Nephron progenitor cell (in vitro differentiated cells): Measurements from ENCODE around the gene RNF157.

Source experiments
- DNase-seq: peaks from one replicate; pipeline ENCODE4 v3.0.0; 2021
- H3K27ac Mint-ChIP-seq: 2 replicates; pipeline ENCODE4 v1.8.0; 2021; ENCODE audit warnings: mild to moderate bottlenecking, moderate library complexity, mixed read lengths
- H3K27me3 Mint-ChIP-seq: 2 replicates; pipeline ENCODE4 v1.8.0; 2021; ENCODE audit warnings: mild to moderate bottlenecking, low read depth, mixed read lengths; ENCODE audit not compliant: poor library complexity
- H3K36me3 Mint-ChIP-seq: 2 replicates; pipeline ENCODE4 v1.8.0; 2021; ENCODE audit warnings: low read depth, mixed read lengths
- H3K4me1 Mint-ChIP-seq: 2 replicates; pipeline ENCODE4 v1.8.0; 2021; ENCODE audit warnings: mixed read lengths
- H3K4me3 Mint-ChIP-seq: 2 replicates; pipeline ENCODE4 v1.8.0; 2021; ENCODE audit warnings: mild to moderate bottlenecking, moderate library complexity, mixed read lengths
- H3K9me3 Mint-ChIP-seq: 2 replicates; pipeline ENCODE4 v1.8.0; 2021; ENCODE audit warnings: mild to moderate bottlenecking, moderate library complexity, mixed read lengths
- TF ChIP-seq, protein P1 (sequence below): fragments of 200-600 bp; sonication (generic); IDR thresholded peaks from 2 replicates; pipeline ENCODE4 v1.5.0; 2021; ENCODE audit warnings: antibody characterized with exemption

Gene RNF157

DNA sequence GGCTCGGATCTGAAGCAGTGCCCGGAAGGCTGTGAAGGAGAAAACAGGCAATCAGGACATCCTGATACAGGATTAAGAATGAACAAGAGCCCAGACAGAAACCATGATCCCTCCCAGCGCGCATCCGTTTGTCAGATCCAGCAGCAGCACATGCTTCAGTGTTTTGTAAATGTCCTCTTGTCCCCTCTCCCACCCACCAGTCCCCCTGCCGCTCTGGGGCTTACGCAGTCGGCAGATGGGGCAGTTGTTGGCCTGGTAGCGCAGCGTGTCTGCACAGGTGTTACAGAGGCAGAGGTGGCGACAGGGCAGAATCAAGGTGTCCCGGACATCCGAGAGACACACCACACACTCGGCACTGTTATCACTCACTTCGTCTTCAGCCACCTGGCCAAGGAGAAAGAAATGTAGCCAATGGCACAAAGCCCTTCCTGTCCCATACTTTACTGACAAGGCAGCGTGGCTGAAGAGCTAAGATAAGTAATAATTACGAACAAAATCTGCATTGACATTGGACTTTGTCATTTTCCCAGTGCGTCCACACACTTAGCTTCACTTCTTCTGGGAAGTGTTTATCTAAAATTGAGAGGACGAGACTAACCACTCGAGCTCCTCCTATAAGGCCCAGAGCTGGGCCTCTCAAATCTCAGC, 78.5 kb downstream of the RNF157 start:
- no peak for DNase-seq
- H3K27me3 Mint-ChIP-seq: peaks cover 5% of the 10 kb centered on the region
- TF ChIP-seq, protein P1, sequence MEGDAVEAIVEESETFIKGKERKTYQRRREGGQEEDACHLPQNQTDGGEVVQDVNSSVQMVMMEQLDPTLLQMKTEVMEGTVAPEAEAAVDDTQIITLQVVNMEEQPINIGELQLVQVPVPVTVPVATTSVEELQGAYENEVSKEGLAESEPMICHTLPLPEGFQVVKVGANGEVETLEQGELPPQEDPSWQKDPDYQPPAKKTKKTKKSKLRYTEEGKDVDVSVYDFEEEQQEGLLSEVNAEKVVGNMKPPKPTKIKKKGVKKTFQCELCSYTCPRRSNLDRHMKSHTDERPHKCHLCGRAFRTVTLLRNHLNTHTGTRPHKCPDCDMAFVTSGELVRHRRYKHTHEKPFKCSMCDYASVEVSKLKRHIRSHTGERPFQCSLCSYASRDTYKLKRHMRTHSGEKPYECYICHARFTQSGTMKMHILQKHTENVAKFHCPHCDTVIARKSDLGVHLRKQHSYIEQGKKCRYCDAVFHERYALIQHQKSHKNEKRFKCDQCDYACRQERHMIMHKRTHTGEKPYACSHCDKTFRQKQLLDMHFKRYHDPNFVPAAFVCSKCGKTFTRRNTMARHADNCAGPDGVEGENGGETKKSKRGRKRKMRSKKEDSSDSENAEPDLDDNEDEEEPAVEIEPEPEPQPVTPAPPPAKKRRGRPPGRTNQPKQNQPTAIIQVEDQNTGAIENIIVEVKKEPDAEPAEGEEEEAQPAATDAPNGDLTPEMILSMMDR: no peak
- H3K36me3 Mint-ChIP-seq: peaks cover 13% of the 10 kb centered on the region
- no peaks in the 10 kb centered on the region for H3K9me3 Mint-ChIP-seq
- H3K27ac Mint-ChIP-seq: no peak overlapping the region
- no peak overlapping the region for H3K4me3 Mint-ChIP-seq
- peaks cover 14% of the 10 kb centered on the region for H3K4me1 Mint-ChIP-seq

DNA sequence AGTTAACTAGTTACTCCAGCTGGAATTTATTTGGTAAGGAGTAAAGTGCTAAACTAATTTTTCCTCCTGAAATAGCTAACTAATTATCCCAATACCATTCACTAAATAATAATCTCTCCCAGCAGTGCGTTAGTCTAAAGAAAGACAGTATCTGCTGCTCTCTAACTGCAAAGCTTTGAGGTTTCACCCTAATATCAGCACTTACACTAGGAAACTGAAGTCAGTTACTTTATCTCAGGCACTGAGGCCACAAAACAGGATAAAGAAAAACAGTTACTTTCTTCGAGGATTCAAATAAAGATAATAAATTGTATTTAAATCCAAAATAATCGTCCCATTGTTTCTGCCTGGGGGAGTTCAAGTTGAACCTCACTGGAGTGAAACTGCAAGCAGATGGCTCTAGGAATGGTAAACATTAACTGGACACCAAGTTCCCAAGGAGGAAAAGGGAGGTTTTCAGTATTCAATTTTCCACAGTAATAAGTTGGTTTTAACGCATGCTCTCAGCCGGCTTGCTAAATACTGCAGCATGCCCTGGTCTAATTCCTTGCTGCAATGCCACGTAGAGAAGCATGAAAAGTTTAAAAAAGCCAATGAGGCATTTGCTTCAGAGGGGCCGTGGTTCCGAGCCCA, 79.3 kb downstream of the RNF157 start:
- H3K9me3 Mint-ChIP-seq: no peaks in the 10 kb centered on the region

DNA sequence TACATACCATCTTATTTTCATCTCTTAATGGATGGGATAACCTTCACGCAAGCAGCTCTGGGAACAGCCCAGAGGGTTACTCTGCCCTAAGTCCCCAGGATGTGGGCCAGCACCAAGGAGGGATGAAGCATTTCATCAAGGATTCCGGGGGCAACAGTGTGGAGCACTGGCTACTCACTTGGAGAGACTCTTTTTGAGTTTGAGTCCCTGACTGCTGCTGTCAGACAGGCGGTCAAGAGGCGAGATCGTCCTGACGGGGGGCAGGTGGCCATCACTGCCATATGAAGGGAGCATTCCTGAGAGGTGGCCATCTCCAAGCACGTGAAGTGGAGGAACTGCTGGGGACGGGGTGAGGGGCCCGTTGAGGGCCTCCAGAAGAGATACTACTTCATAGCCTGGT, 81.1 kb downstream of the RNF157 start:
- Mint-ChIP-seq H3K36me3 (peaks cover 13% of the 10 kb centered on the region), H3K27me3 (peaks cover 5% of the 10 kb centered on the region), H3K4me3 (no peak overlapping the region), H3K27ac (no peak overlapping the region), H3K4me1 (peaks cover 25% of the 10 kb centered on the region), H3K9me3 (no peaks in the 10 kb centered on the region)
- TF ChIP-seq, protein P1: no peak
- no peak for DNase-seq

More for the DNA sequence above, 79.3 kb downstream of the RNF157 start:
- TF ChIP-seq, protein P1: no peak
- Mint-ChIP-seq H3K4me1 (peaks cover 22% of the 10 kb centered on the region), H3K36me3 (peaks cover 13% of the 10 kb centered on the region), H3K4me3 (no peak overlapping the region), H3K27ac (no peak overlapping the region), H3K27me3 (peaks cover 5% of the 10 kb centered on the region)
- DNase-seq: no peak

DNA sequence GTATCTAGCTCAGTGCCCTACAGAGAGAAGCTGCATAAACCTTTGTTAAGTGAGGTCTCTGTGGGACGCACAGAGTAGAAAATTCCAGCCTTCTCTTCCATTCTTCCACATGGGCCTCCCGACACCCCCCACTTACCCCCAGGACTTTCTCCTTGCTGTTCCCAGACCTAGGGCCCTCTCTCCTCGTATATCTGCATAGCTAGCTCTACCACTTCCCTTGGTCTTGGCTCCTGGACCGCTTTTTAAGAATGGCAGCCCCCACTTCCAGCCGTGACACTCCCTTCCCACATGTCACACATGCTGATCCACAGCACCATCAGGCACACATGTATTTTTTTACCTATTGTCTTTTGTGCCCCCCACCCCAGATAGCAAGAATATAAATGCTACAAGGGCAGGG, 82.5 kb downstream of the RNF157 start:
- peaks cover 13% of the 10 kb centered on the region for H3K36me3 Mint-ChIP-seq
- peaks cover 25% of the 10 kb centered on the region for H3K4me1 Mint-ChIP-seq
- H3K4me3 Mint-ChIP-seq: no peak overlapping the region
- H3K9me3 Mint-ChIP-seq: no peaks in the 10 kb centered on the region
- TF ChIP-seq, protein P1: no peak
- no peak overlapping the region for H3K27ac Mint-ChIP-seq
- no peak for DNase-seq
- peaks cover 5% of the 10 kb centered on the region for H3K27me3 Mint-ChIP-seq

DNA sequence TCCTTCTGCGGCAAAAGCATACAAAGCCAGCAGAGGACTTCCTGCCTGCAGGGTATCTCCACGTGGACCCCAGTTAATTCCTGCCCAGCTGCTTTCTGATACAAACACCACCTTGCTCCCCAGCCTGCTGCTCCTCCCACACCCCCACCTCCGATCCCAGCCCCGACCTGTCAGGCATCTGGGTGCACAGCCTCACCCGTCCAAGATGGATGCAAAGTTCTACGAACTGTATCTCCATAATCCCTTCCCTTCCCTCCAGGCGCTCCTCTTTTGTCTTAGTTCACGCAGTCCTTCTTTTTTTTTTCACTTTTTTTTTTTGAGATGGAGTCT, 83.7 kb downstream of the RNF157 start:
- Mint-ChIP-seq H3K27ac (peak overlapping the region; percentile 81), H3K4me1 (peaks cover 25% of the 10 kb centered on the region), H3K36me3 (peaks cover 13% of the 10 kb centered on the region), H3K4me3 (no peak overlapping the region), H3K27me3 (peaks cover 7% of the 10 kb centered on the region), H3K9me3 (no peaks in the 10 kb centered on the region)
- TF ChIP-seq, protein P1: no peak
- DNase-seq: no peak
